HG02571 (cell line): ENCODE results near the gene REEP2.
"Not testable (repeated sequence)": the region's sequence is repeated elsewhere in the genome, so short reads cannot be mapped to it uniquely, and the experiment has no call there.

Experiments
- ATAC-seq: cut with Tn5 transposase; IDR thresholded peaks from one replicate; pipeline ENCODE4 v1.9.1; 2021; ENCODE audit warnings: mild to moderate bottlenecking, moderate library complexity; ENCODE audit not compliant: unreplicated experiment

REEP2 gene

GRCh38 chr5:138466125-138466899, 27.5 kb downstream of the REEP2 start:
- no peak for ATAC-seq

- ATAC-seq = no peak
These were observed 28.2 kb downstream of the REEP2 start for GRCh38 chr5:138466900-138467710.

DNA sequence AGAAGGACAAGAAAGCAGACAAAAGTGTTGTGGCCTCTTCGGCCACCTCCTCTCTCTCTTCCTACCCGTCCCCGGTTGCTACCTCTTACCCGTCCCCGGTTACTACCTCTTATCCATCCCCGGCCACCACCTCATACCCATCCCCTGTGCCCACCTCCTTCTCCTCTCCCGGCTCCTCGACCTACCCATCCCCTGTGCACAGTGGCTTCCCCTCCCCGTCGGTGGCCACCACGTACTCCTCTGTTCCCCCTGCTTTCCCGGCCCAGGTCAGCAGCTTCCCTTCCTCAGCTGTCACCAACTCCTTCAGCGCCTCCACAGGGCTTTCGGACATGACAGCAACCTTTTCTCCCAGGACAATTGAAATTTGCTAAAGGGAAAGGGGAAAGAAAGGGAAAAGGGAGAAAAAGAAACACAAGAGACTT, 28.9 kb downstream of the REEP2 start:
- no peak for ATAC-seq

GRCh38 chr5:138468133-138468965, 29.5 kb downstream of the REEP2 start:
- ATAC-seq = no peak

DNA sequence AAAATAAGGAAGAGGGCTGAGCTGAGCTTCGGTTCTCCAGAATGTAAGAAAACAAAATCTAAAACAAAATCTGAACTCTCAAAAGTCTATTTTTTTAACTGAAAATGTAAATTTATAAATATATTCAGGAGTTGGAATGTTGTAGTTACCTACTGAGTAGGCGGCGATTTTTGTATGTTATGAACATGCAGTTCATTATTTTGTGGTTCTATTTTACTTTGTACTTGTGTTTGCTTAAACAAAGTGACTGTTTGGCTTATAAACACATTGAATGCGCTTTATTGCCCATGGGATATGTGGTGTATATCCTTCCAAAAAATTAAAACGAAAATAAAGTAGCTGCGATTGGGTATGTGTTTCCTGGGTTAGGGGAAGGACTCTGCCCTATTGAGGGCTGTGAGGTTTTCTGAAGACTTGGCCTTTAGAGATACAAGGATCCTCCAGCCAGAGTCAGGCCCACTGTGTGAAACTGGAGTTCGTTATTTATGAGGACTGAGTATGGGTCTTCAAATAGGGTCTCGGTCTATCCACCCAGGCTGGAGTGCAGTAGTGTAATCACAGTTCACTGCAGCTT, 30.2 kb downstream of the REEP2 start:
- no peak for ATAC-seq

DNA sequence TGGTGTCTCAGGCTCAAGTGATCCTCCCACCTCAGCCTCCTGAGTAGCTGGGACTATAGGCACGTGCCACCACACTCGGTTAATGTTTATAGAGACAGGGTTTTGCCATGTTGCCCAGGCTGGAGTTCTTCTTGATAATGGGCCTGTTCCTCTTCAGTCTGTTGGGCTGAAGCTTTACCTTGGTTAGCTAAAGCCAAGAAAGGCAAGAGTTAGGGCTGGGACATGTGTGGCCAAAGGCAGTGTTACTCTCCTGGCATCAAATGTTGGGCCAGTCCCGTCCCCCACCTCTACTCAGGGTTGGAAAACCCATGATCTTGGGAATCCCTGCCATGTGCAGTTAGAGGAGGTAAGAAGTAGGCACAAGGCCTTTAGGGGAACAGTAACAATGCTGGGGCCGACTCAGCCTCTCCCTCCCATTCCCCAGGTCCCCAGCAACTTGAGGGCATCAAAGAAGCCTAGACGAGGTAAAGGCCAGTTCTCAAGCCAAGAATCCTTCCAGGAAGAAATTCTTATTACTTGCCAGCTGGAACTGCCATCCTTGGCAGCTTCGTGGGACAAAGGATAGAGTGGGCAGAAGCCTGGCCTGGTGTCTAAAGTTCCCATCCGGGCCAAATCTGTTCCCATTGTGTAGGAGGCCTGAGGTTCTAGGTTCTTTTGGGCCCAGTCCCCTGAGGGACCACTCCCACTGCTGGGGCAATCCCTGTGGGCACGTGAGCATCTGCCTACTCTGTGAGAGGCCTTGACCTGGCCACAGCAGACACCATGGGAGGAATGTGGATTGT, 30.9 kb downstream of the REEP2 start:
- no peak for ATAC-seq

GRCh38 chr5:138470322-138471051, 31.6 kb downstream of the REEP2 start:
- ATAC-seq = no peak

DNA sequence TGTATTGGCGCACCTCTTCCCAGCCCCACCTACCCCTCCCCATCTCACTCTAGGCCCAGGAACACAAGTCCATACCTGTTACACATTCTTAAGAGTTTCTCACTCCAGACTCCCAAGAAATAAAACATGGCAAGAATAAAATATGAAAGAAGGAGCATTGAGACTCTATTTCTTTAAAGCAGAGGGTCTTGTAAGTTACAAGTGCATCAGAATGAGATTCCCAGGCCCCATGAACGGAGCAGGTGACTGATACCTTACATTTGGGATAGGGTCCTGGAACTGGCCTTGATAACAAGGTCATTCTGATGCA, 32.1 kb downstream of the REEP2 start:
- no peak for ATAC-seq

DNA sequence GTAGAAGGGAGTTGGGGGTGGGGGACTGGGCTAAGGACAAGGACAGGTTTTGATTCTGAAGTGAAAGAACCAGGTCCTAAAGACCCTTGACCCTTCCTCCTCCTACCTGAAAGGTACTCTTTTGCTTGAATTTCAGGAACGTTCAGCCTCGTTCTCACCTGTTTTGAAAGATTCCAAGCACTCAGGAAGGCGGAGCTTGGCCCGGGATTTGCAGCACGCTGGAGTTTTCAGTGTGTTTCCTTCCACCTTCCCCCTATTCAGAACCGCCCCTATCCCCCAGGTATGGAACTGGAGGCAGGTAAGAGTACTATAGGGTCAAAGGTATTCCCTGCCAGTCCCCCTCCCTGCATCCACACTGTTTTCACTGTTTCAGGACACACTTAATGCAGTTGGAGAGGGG, 33.5 kb downstream of the REEP2 start:
- ATAC-seq = no peak

DNA sequence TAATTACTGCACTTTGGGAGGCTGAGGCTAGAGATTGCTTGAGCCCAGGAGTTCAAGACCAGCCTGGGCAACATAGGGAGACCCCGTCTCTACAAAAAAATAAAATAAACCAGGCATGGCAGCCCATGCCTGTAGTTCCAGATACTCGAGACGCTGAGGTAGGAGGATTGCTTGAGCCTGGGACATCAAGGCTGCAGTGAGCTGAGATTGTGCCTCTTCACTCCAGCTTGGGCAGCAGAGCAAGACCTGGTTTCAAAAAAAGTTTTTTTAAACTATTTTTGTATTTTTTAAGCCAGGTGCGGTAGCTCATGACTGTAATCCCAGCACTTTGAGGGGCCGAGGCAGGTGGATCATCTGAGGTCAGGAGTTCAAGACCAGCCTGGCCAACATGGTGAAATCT, 34.3 kb downstream of the REEP2 start:
- not testable (repeated sequence) for ATAC-seq

DNA sequence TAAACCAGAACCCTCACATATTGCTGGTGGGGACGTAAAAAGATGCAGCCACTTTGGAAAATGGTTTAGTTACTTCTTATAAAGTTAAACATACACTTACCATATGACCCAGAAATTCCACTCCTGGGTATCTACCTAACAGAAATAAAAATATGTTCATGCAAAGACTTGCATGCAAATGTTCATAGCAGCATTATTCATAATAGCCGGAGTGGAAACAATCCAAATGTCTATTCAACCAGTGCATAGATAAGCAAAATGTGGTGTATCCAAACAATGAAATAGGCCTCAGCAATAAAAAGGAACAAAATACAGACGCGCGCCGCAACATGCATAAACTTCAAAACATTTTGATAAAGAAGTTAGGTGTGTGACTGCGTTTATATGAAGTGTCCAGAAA, 38.1 kb downstream of the REEP2 start:
- no peak for ATAC-seq

DNA sequence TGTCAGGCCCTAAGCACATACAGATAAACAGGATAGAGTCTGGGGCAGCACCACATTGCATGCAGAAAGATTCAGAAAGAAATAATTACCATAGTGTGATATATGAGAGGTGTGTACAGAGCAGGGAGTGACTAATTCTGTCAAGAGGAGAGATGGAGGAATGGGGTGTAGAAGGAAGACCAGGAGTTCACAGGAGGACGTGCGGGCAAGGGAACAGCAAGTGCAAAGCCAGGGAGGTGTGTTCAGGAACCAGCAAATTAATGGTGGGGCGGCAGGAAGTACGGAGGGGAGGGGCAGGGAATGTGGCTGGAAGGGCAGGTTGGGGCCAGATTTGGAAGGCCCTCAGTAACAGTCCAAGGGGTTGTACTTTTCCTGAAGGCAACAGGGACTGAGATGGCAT, 43.8 kb downstream of the REEP2 start:
- ATAC-seq = no peak

GRCh38 chr5:138488481-138488945, 49.7 kb downstream of the REEP2 start:
- ATAC-seq = no peak

DNA sequence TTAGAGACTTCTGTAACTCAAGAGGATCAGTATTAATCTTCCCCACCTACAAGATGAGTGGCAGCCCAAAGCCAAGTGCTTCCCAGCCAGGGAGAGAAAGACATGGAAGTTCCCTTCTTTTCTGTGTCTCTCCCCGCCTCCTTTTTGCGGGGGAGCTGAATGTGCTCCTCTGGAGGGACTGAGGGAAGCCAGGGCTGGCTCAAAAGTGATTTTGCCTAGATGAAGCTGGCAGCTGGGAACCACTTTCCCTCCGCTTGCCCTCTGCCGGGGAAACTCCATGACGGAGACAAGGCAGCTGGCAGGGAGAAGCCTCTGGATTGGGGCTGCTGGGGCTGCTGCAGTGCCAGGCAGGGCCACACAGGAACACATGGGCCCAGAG, 50.8 kb downstream of the REEP2 start:
- ATAC-seq = no peak

DNA sequence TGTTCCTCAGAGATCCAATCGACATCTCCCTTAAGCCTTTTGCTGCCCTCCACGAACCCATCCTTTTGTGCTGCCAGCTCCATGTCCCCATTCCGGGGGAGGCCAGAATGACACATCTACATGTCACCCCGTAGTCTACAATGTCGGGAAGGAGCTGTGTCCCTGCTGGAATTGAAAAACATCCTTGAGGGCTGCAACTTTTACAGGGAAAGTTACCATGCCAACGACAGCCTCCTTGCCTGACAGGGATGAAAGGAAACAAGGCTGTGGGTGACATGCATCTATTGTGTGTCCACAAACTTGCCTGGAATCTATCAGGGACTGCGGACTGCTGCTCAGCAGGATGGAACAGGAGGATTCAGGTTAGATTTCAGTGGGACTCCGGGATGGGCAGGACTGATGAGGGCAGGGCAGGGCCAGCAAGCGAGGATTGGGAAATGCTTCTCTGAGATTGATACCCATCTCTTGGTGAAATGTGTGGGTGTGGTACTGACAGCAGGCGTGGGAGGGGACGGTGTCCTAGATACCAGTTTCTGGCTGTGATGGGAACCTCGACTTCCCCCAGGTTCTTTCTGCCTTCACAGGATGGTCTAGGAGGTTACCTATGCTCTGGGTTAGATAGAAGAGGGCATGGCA, 51.9 kb downstream of the REEP2 start:
- no peak for ATAC-seq

DNA sequence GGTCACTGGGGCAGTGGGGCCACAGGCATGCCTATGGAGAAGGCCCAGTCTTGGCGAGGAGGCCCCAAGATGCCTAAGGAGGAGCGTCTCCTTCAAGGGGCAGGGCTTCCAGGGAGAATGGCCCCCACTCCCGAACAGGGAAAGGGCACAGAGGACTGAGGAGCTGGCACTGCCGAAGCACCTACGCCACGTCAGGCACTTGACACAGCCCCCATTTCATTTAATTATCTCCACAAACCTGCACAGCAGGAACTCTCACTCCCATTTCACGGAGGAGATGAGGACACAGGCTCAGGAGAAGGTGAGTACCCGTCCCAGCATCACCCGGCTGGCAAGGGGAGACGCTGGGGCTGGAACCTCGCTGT, 52.4 kb downstream of the REEP2 start:
- ATAC-seq = no peak

GRCh38 chr5:138491669-138492559, 53.1 kb downstream of the REEP2 start:
- ATAC-seq = peak; percentile 91

DNA sequence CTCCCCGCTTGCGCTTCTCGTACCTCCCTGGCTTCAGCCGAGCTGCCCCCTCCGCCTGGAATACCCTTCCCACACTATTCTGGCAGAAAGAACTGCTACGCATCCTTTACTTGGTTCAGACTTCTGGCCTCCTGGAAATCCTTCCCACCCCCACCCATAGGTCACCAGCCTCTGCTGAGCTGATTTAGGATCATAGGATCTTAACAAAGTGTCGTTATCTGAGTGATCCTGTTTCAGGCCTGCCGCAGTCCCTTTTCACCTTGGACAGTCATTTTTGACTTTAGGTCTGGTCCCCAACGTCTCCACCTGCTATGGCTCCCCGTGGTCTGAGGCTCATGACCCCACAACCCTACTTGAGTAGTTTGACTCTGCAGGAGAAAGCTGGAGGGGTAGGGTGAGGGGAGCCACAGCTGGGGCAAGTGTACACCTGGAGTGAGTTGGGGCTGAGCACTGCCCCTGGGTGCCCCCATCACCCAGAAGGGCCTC, 53.7 kb downstream of the REEP2 start:
- ATAC-seq = no peak
